ENCODE measurements around the gene GNG14.

DNA sequence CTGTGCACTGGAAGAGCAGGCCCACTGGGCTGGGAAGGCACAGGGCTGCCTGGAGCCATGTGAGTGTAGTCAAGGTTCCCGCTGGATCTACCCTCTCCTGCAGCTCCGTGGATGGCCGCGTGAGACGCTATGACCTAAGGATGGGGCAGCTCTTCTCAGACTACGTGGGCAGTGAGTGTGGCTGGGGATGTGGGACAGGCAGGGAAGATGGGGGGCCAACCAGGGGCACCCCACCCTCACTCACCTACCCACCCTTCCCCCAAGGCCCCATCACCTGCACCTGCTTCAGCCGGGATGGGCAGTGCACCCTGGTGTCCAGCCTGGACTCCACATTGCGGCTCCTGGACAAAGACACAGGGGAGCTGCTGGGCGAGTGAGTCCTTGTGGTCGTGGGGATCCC lies 15.1 kb upstream of the GNG14 start:
- TF ChIP-seq CTCF (IDR thresholded peaks at IDR 0.05; ENCODE audit: insufficient read depth, low read length) (no peak), POLR2AphosphoS5 (IDR thresholded peaks at IDR 0.05; ENCODE audit: low read depth) (no peak), REST (IDR thresholded peaks at IDR 0.05; ENCODE audit: insufficient replicate concordance, low read depth) (no peak), GABPA (IDR thresholded peaks at IDR 0.05; ENCODE audit: low read depth) (no peak)

Measured in HL-60 (cell line).